WTC11 (cell line): ENCODE data around the gene PKP4.

Source experiments
- MXD4 ChIP-seq: fragments of 250-450 bp; sonication (Bioruptor Pico); IDR thresholded peaks from 2 replicates; pipeline ENCODE4 v1.8.0; 2021; ENCODE audit warnings: mild to moderate bottlenecking, moderate library complexity, borderline replicate concordance
- SMAD4 ChIP-seq: sonication (generic); formaldehyde crosslinking; IDR thresholded peaks from 2 replicates; pipeline ENCODE4 v1.8.0; 2022; ENCODE audit warnings: mild to moderate bottlenecking, missing genetic modification reagents
- TF ChIP-seq, protein P1 (sequence below): fragments of 200-600 bp; IDR thresholded peaks from 2 replicates; pipeline ENCODE4 v1.8.0; 2022; ENCODE audit warnings: antibody characterized with exemption
- TF ChIP-seq, protein P2 (sequence below): sonication (generic); formaldehyde crosslinking; IDR thresholded peaks from 2 replicates; pipeline ENCODE4 v1.8.0; 2022; ENCODE audit warnings: mild to moderate bottlenecking, missing genetic modification reagents
- TF ChIP-seq, protein P3 (sequence below): sonication (generic); formaldehyde crosslinking; IDR thresholded peaks from 2 replicates; pipeline ENCODE4 v1.8.1; 2022; ENCODE audit warnings: missing genetic modification reagents, borderline replicate concordance

DNA sequence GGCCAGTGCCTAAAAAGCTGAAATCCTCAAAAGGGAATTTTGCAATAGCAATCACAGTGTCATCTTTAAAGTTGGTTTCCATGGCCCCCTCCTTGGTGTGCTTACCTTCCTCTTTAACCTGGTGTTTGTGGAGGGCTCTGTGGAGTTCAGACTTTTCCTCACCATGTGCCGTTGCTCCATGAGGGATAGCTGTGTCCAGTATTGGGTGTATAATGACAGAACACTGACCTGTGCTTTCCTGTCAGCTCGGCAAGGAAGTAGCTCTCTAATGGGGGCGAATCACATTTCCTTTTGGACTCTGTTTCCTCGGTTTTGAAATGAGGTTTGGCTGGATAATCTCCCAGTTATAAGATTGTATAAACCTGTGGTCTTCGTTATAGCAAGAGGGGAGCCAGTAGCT is 172.4 kb downstream of the PKP4 start:
- TF ChIP-seq, protein P1, sequence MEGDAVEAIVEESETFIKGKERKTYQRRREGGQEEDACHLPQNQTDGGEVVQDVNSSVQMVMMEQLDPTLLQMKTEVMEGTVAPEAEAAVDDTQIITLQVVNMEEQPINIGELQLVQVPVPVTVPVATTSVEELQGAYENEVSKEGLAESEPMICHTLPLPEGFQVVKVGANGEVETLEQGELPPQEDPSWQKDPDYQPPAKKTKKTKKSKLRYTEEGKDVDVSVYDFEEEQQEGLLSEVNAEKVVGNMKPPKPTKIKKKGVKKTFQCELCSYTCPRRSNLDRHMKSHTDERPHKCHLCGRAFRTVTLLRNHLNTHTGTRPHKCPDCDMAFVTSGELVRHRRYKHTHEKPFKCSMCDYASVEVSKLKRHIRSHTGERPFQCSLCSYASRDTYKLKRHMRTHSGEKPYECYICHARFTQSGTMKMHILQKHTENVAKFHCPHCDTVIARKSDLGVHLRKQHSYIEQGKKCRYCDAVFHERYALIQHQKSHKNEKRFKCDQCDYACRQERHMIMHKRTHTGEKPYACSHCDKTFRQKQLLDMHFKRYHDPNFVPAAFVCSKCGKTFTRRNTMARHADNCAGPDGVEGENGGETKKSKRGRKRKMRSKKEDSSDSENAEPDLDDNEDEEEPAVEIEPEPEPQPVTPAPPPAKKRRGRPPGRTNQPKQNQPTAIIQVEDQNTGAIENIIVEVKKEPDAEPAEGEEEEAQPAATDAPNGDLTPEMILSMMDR, result no peak
- TF ChIP-seq MXD4 (CRISPR knock-in tag) (no peak), SMAD4 (no peak)
- TF ChIP-seq, protein P2, sequence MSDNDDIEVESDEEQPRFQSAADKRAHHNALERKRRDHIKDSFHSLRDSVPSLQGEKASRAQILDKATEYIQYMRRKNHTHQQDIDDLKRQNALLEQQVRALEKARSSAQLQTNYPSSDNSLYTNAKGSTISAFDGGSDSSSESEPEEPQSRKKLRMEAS (CRISPR knock-in tag), result no peak
- TF ChIP-seq, protein P3, sequence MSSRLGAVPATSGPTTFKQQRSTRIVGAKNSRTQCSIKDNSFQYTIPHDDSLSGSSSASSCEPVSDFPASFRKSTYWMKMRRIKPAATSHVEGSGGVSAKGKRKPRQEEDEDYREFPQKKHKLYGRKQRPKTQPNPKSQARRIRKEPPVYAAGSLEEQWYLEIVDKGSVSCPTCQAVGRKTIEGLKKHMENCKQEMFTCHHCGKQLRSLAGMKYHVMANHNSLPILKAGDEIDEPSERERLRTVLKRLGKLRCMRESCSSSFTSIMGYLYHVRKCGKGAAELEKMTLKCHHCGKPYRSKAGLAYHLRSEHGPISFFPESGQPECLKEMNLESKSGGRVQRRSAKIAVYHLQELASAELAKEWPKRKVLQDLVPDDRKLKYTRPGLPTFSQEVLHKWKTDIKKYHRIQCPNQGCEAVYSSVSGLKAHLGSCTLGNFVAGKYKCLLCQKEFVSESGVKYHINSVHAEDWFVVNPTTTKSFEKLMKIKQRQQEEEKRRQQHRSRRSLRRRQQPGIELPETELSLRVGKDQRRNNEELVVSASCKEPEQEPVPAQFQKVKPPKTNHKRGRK, result no peak
